ENCODE measurements around the gene RPL4.

DNA sequence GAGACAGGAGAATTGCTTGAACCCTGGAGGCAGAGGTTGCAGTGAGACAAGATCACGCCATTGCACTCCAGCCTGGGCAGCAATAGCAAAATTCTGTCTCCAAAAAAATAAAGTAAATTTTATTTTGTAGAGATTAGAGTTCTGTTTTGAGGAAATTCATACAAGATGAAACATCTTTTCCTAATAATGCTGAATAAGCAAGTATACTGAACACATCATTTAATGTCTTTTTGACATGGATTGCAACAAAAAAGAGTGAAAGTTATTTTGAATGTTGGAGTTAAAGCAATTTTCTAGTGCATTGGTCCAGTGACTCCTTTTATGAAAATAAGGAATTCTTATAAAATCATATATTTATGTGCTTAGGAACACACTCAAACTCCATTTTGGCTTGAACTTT is 40.6 kb upstream of the RPL4 start:
- TF ChIP-seq, protein P1, sequence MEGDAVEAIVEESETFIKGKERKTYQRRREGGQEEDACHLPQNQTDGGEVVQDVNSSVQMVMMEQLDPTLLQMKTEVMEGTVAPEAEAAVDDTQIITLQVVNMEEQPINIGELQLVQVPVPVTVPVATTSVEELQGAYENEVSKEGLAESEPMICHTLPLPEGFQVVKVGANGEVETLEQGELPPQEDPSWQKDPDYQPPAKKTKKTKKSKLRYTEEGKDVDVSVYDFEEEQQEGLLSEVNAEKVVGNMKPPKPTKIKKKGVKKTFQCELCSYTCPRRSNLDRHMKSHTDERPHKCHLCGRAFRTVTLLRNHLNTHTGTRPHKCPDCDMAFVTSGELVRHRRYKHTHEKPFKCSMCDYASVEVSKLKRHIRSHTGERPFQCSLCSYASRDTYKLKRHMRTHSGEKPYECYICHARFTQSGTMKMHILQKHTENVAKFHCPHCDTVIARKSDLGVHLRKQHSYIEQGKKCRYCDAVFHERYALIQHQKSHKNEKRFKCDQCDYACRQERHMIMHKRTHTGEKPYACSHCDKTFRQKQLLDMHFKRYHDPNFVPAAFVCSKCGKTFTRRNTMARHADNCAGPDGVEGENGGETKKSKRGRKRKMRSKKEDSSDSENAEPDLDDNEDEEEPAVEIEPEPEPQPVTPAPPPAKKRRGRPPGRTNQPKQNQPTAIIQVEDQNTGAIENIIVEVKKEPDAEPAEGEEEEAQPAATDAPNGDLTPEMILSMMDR (IDR thresholded peaks at IDR 0.05) = no peak
- TF ChIP-seq EP300 (IDR thresholded peaks at IDR 0.05) (no peak), POLR2A (IDR thresholded peaks at IDR 0.05) (no peak)

Measured in upper lobe of left lung (tissue), 4 donors.